ENCODE measurements around the gene SORBS1.

SORBS1 gene

GRCh38 chr10:95426482-95426881 lies 134.7 kb downstream of the SORBS1 start:
- TF ChIP-seq CTCF (IDR thresholded peaks at IDR 0.05; ENCODE audit: low read depth, low read length) = no peak
- DNase-seq (ENCODE audit: low read depth in 2 of 2) = no peak
- H3K4me3 ChIP-seq (replicated peaks in 1 of 2; ENCODE audit: low read depth in 2 of 2, low read length in 2 of 2) = no peak overlapping the region

- no peak overlapping the region for H3K4me3 ChIP-seq (replicated peaks in 1 of 2; ENCODE audit: low read depth in 2 of 2, low read length in 2 of 2)
- no peak for DNase-seq (ENCODE audit: low read depth in 2 of 2)
- TF ChIP-seq CTCF (IDR thresholded peaks at IDR 0.05; ENCODE audit: low read depth, low read length) = no peak
Observed at GRCh38 chr10:95425592-95426465, 135.3 kb downstream of the SORBS1 start.

GRCh38 chr10:95423164-95424005 lies 137.8 kb downstream of the SORBS1 start:
- TF ChIP-seq CTCF (IDR thresholded peaks at IDR 0.05; ENCODE audit: low read depth, low read length) = no peak
- H3K4me3 ChIP-seq (replicated peaks in 1 of 2; ENCODE audit: low read depth in 2 of 2, low read length in 2 of 2) = no peak overlapping the region
- no peak for DNase-seq (ENCODE audit: low read depth in 2 of 2)

GRCh38 chr10:95422233-95422632 lies 138.9 kb downstream of the SORBS1 start:
- DNase-seq (ENCODE audit: low read depth in 2 of 2) = no peak
- H3K4me3 ChIP-seq (replicated peaks in 1 of 2; ENCODE audit: low read depth in 2 of 2, low read length in 2 of 2) = no peak overlapping the region
- no peak for TF ChIP-seq CTCF (IDR thresholded peaks at IDR 0.05; ENCODE audit: low read depth, low read length)

GRCh38 chr10:95421782-95422181 lies 139.4 kb downstream of the SORBS1 start:
- DNase-seq (ENCODE audit: low read depth in 2 of 2) = no peak
- H3K4me3 ChIP-seq (replicated peaks in 1 of 2; ENCODE audit: low read depth in 2 of 2, low read length in 2 of 2) = no peak overlapping the region
- no peak for TF ChIP-seq CTCF (IDR thresholded peaks at IDR 0.05; ENCODE audit: low read depth, low read length)

GRCh38 chr10:95419399-95419798 lies 141.8 kb downstream of the SORBS1 start:
- no peak for DNase-seq (ENCODE audit: low read depth in 2 of 2)
- H3K4me3 ChIP-seq (replicated peaks in 1 of 2; ENCODE audit: low read depth in 2 of 2, low read length in 2 of 2) = no peak overlapping the region
- no peak for TF ChIP-seq CTCF (IDR thresholded peaks at IDR 0.05; ENCODE audit: low read depth, low read length)

All from cardiac fibroblast (primary cell).